Gastrocnemius medialis (tissue), 4 donors: ENCODE results near the gene ZBTB17. TPM values are rescaled to one million over a fixed set of nuclear protein-coding genes. Genes with fewer than 3 reads are reported as not detected.
A peak's percentile ranks its signal among the peaks of the same experiment; 100 is the strongest.

Experiments used
- ATAC-seq, 2 donors: fragments of 150-250 bp; one replicate each; pipeline ENCODE4 v1.9.1; 2016
- DNase-seq, 2 donors: peaks; one replicate each; pipeline ENCODE4 v3.0.0-alpha.2; 2019
- H3K27ac ChIP-seq, 4 donors: fragments of 200-600 bp; sonication (generic); 1 replicate in 1 of 4; 2 replicates in 3 of 4; pipeline ENCODE4 v1.5.1; 2016 to 2018; ENCODE audit warnings: mild to moderate bottlenecking in 2 of 4, moderate library complexity in 1 of 4
- H3K27me3 ChIP-seq, 3 donors: fragments of 200-600 bp; sonication (generic) in 2 of 3; 1 replicate in 1 of 3; 2 replicates in 2 of 3; pipeline versions ENCODE4 v1.5.1 to v1.6.0; 2016 to 2019; ENCODE audit warnings: mild to moderate bottlenecking in 1 of 3, moderate library complexity in 1 of 3
- H3K36me3 ChIP-seq, 2 donors: fragments of 200-600 bp; sonication (generic) in 1 of 2; one replicate each; pipeline ENCODE4 v1.5.1; 2017 to 2018
- H3K4me1 ChIP-seq, 2 donors: fragments of 200-600 bp; sonication (generic) in 1 of 2; one replicate each; pipeline ENCODE4 v1.5.1; 2016 to 2017; ENCODE audit warnings: mild to moderate bottlenecking in 2 of 2
- H3K4me3 ChIP-seq, 4 donors: fragments of 200-600 bp; sonication (generic) in 3 of 4; 1 replicate in 1 of 4; 2 replicates in 3 of 4; pipeline ENCODE4 v1.5.1; 2016 to 2019; ENCODE audit warnings: mild to moderate bottlenecking in 2 of 4
- H3K9me3 ChIP-seq, 3 donors: fragments of 200-600 bp; sonication (generic) in 2 of 3; 1 replicate in 1 of 3; 2 replicates in 2 of 3; pipeline ENCODE4 v1.5.1; 2016 to 2019
- CTCF ChIP-seq, 5 experiments: fragments of 450-650 bp in 3 of 5; fragments of 200-600 bp in 2 of 5; sonication (generic) in 2 of 5; IDR thresholded peaks in 4 of 5; conservative IDR thresholded peaks in 1 of 5; 1 replicate in 4 of 5; 2 replicates in 1 of 5; pipeline ENCODE4 v1.5.1; 2016 to 2019; ENCODE audit warnings: antibody characterized with exemption in 5 of 5, mild to moderate bottlenecking in 3 of 5, moderate library complexity in 3 of 5
- POLR2A ChIP-seq, 2 donors: fragments of 450-650 bp; IDR thresholded peaks; one replicate each; pipeline ENCODE4 v1.6.1; 2017; ENCODE audit warnings: antibody characterized with exemption in 2 of 2, mild to moderate bottlenecking in 2 of 2, moderate library complexity in 2 of 2
- in situ Hi-C, 4 donors: fragments of 200-750 bp; cut with MboI; loops; one replicate each; pipeline versions ENCODE4 v1.15.0 to v1.8.0; 2017; ENCODE audit warnings: low sequenced_read_pairs in 4 of 4
- intact Hi-C: fragments of 100-400 bp; cut with DNase I; formaldehyde crosslinking; loops from one replicate; pipeline ENCODE4 v1.15.1; 2023; ENCODE audit warnings: low total_unique reads
- total RNA-seq, 4 donors: library from RNA; depleted of rRNA; stranded (reverse); fragments of >200 nt; gene quantifications; one replicate each; pipeline versions ENCODE4 v1.1.0 to v1.2.3, GENCODE V29; 2016

Gene ZBTB17
- total RNA-seq, 4 donors from 2014 or later, result 25.9 to 44.1 (median 31.5) TPM

- ATAC-seq, result no peak
- no peaks in the 10 kb centered on the region for H3K9me3 ChIP-seq
- intact Hi-C loops (loop anchor here (5.0 kb wide), 1 partner anchor 95 kb away; no protein-coding TSS in a partner anchor), in situ Hi-C loops (no loop called here)
- no peak overlapping the region for H3K4me3 ChIP-seq
- peaks cover 0 to 4% of the 10 kb centered on the region in 2 donors for H3K4me1 ChIP-seq
- no peak for DNase-seq
- H3K27ac ChIP-seq, result no peak overlapping the region
- TF ChIP-seq CTCF (IDR thresholded peaks at IDR 0.05 in 4 of 5, conservative IDR thresholded peaks at IDR 0.05 in 1 of 5), result no peak
- TF ChIP-seq POLR2A (IDR thresholded peaks at IDR 0.05), result no peak
- peaks cover 0 to 61% of the 10 kb centered on the region in 2 donors for H3K36me3 ChIP-seq
- no peaks in the 10 kb centered on the region for H3K27me3 ChIP-seq
Observed at GRCh38 chr1:15911927-15912326, 64.0 kb downstream of the ZBTB17 start.

DNA sequence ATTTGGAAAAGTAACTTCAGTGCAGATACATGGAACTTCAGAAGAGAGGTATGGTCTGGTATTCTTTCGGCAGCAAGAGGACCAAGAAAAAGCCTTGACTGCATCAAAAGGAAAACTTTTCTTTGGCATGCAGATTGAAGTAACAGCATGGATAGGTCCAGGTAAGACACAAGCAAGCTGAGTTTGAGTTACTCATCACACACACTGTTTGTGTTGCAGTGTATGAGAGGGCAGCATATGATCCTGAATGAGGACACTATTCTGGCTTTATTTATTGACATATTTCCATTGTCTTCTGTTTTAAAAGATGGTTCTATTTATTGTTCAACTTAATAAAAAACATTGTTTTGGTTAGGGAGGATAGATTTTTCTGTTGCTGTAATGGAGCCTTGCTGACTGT is 64.8 kb downstream of the ZBTB17 start:
- Histone ChIP-seq H3K9me3 (no peaks in the 10 kb centered on the region), H3K27me3 (no peaks in the 10 kb centered on the region), H3K36me3 (peaks cover 0 to 56% of the 10 kb centered on the region in 2 donors), H3K4me1 (peaks cover 3 to 7% of the 10 kb centered on the region in 2 donors), H3K27ac (no peak overlapping the region), H3K4me3 (no peak overlapping the region)
- DNase-seq (no peak), ATAC-seq (no peak)
- in situ Hi-C loops, result no loop called here
- no peak for TF ChIP-seq CTCF (IDR thresholded peaks at IDR 0.05 in 4 of 5, conservative IDR thresholded peaks at IDR 0.05 in 1 of 5)
- no peak for TF ChIP-seq POLR2A (IDR thresholded peaks at IDR 0.05)
- intact Hi-C loops, result loop anchor here (5.0 kb wide), 1 partner anchor 94 kb away; no protein-coding TSS in a partner anchor

DNA sequence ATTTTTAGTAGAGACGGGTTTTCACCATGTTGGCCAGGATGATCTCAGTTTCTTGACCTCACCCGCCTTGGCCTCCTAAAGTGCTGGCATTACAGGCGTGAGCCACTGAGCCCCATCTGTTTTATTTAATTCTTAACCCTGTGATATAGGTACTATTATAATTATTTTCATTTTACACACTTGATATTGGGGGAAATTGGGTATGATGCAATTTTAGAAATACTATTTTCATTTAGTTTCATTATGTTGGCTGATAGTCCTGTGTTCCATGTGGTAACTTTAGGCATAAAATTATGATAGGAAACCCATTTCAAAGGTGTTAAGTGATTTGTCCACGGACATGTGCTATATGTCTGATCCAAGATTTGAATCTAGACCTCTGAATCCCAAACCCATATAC is 67.3 kb downstream of the ZBTB17 start:
- H3K9me3 ChIP-seq, result no peaks in the 10 kb centered on the region
- DNase-seq (no peak), ATAC-seq (no peak)
- no peaks in the 10 kb centered on the region for H3K27me3 ChIP-seq
- TF ChIP-seq CTCF (IDR thresholded peaks at IDR 0.05 in 4 of 5, conservative IDR thresholded peaks at IDR 0.05 in 1 of 5), result no peak
- no peak for TF ChIP-seq POLR2A (IDR thresholded peaks at IDR 0.05)
- in situ Hi-C loops, result no loop called here
- peaks cover 0 to 39% of the 10 kb centered on the region in 2 donors for H3K36me3 ChIP-seq
- peaks cover 19 to 20% of the 10 kb centered on the region in 2 donors for H3K4me1 ChIP-seq
- intact Hi-C loops, result no loop called here
- H3K4me3 ChIP-seq, result no peak overlapping the region
- peak overlapping the region in 1 of 4 donors; percentile 0 for H3K27ac ChIP-seq

- in situ Hi-C loops (no loop called here), intact Hi-C loops (loop anchor here (5.0 kb wide), 1 partner anchor 71 kb away; no protein-coding TSS in a partner anchor)
Observed at GRCh38 chr1:15902882-15903281, 73.0 kb downstream of the ZBTB17 start.

More at GRCh38 chr1:15902882-15903281, 73.0 kb downstream of the ZBTB17 start:
- Histone ChIP-seq H3K27ac (peak overlapping the region; percentile 79 to 89 (median 85)), H3K27me3 (no peaks in the 10 kb centered on the region), H3K4me1 (peaks cover 66 to 74% of the 10 kb centered on the region in 2 donors), H3K9me3 (no peaks in the 10 kb centered on the region), H3K4me3 (peak overlapping the region in 2 of 4 donors; percentile 7 to 28), H3K36me3 (no peaks in the 10 kb centered on the region)
- no peak for TF ChIP-seq POLR2A (IDR thresholded peaks at IDR 0.05)
- TF ChIP-seq CTCF (IDR thresholded peaks at IDR 0.05 in 4 of 5, conservative IDR thresholded peaks at IDR 0.05 in 1 of 5), result no peak
- ATAC-seq (peak; percentile 93), DNase-seq (no peak)
